ENCODE measurements around the gene RUNX2. TPM values are rescaled to one million over a fixed set of nuclear protein-coding genes. Genes with fewer than 3 reads are reported as not detected.

RUNX2 gene
- total RNA-seq, 2 experiments from 2014 or later = 0.27 to 0.44 TPM

- Histone ChIP-seq H3K4me1 (ENCODE audit: insufficient read depth, low read length, poor library complexity, severe bottlenecking) (no peaks in the 10 kb centered on the region), H3K9me3 (ENCODE audit: low read length) (no peaks in the 10 kb centered on the region), H3K9me2 (ENCODE audit: insufficient read depth, low read length) (no peaks in the 10 kb centered on the region), H3K79me2 (ENCODE audit: insufficient read depth, low read depth, low read length) (no peaks in the 10 kb centered on the region), H4K20me1 (ENCODE audit: insufficient read depth, low read length) (no peaks in the 10 kb centered on the region), H3K36me3 (ENCODE audit: insufficient read depth, low read length) (no peaks in the 10 kb centered on the region), H2AFZ (ENCODE audit: low read length) (no peak overlapping the region), H3K4me2 (ENCODE audit: low read length) (no peak overlapping the region), H3K4me3 (ENCODE audit: low read depth, low read length, poor library complexity, severe bottlenecking) (no peak overlapping the region), H3K27ac (ENCODE audit: low read depth, low read length, poor library complexity, severe bottlenecking) (no peak overlapping the region)
- DNase-seq (ENCODE audit: low spot score) = no peak
- BruUV-seq (replicated peaks) = no TSS peak
- TF ChIP-seq, protein P1, sequence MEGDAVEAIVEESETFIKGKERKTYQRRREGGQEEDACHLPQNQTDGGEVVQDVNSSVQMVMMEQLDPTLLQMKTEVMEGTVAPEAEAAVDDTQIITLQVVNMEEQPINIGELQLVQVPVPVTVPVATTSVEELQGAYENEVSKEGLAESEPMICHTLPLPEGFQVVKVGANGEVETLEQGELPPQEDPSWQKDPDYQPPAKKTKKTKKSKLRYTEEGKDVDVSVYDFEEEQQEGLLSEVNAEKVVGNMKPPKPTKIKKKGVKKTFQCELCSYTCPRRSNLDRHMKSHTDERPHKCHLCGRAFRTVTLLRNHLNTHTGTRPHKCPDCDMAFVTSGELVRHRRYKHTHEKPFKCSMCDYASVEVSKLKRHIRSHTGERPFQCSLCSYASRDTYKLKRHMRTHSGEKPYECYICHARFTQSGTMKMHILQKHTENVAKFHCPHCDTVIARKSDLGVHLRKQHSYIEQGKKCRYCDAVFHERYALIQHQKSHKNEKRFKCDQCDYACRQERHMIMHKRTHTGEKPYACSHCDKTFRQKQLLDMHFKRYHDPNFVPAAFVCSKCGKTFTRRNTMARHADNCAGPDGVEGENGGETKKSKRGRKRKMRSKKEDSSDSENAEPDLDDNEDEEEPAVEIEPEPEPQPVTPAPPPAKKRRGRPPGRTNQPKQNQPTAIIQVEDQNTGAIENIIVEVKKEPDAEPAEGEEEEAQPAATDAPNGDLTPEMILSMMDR (conservative IDR thresholded peaks at IDR 0.05; ENCODE audit: low read length) = no peak
- no peak for TF ChIP-seq EZH2phosphoT487 (IDR thresholded peaks at IDR 0.05; ENCODE audit: borderline replicate concordance, low read depth, low read length)
- CTCF ChIA-PET (ENCODE audit: unreplicated experiment) = no interaction called here
- intact Hi-C loops (cut with micrococcal nuclease; ENCODE audit: unreplicated experiment) = no loop called here
- POLR2A ChIA-PET = interaction anchor here (1.5 kb wide), 1 partner anchor 16 kb away, joined by 3 read pairs; no protein-coding TSS in a partner anchor
Observed at GRCh38 chr6:45351667-45352066, 23.5 kb downstream of the RUNX2 start.

GRCh38 chr6:45353654-45354053 is 25.5 kb downstream of the RUNX2 start:
- DNase-seq (ENCODE audit: low spot score) = no peak
- Histone ChIP-seq H3K36me3 (ENCODE audit: insufficient read depth, low read length) (no peaks in the 10 kb centered on the region), H3K4me1 (ENCODE audit: insufficient read depth, low read length, poor library complexity, severe bottlenecking) (no peaks in the 10 kb centered on the region), H4K20me1 (ENCODE audit: insufficient read depth, low read length) (no peaks in the 10 kb centered on the region), H2AFZ (ENCODE audit: low read length) (no peak overlapping the region), H3K79me2 (ENCODE audit: insufficient read depth, low read depth, low read length) (no peaks in the 10 kb centered on the region), H3K9me3 (ENCODE audit: low read length) (no peaks in the 10 kb centered on the region), H3K27ac (ENCODE audit: low read depth, low read length, poor library complexity, severe bottlenecking) (no peak overlapping the region), H3K4me3 (ENCODE audit: low read depth, low read length, poor library complexity, severe bottlenecking) (no peak overlapping the region), H3K4me2 (ENCODE audit: low read length) (no peak overlapping the region), H3K9me2 (ENCODE audit: insufficient read depth, low read length) (no peaks in the 10 kb centered on the region)
- intact Hi-C loops (cut with micrococcal nuclease; ENCODE audit: unreplicated experiment) = no loop called here
- BruUV-seq (replicated peaks) = no TSS peak
- no peak for TF ChIP-seq EZH2phosphoT487 (IDR thresholded peaks at IDR 0.05; ENCODE audit: borderline replicate concordance, low read depth, low read length)
- TF ChIP-seq, protein P1 (conservative IDR thresholded peaks at IDR 0.05; ENCODE audit: low read length) = no peak
- CTCF ChIA-PET (ENCODE audit: unreplicated experiment) = no interaction called here
- POLR2A ChIA-PET = interaction anchor here (0.7 kb wide), 1 partner anchor 1160 kb away, joined by 3 read pairs; no protein-coding TSS in a partner anchor

DNA sequence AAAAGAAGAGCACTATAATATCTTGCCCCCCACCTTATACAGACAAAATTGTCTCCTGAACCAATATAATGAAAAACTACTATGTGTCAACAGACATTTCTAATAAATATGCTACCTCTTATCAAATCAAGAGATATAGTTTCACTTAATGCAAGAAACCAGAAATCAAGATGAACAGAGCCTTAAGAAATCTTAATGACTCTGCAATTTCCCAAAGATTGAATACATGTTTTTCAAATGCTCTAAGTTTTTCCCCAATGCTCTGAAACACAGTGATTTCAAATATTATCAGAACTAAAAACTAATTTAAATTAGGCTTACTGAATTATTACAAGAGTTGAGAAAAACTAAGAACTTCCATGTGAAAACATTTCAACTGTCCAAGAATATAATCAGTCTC is 36.3 kb downstream of the RUNX2 start:
- Histone ChIP-seq H3K4me1 (ENCODE audit: insufficient read depth, low read length, poor library complexity, severe bottlenecking) (no peaks in the 10 kb centered on the region), H3K27ac (ENCODE audit: low read depth, low read length, poor library complexity, severe bottlenecking) (no peak overlapping the region), H3K79me2 (ENCODE audit: insufficient read depth, low read depth, low read length) (no peaks in the 10 kb centered on the region), H3K4me2 (ENCODE audit: low read length) (no peak overlapping the region), H4K20me1 (ENCODE audit: insufficient read depth, low read length) (no peaks in the 10 kb centered on the region), H3K36me3 (ENCODE audit: insufficient read depth, low read length) (no peaks in the 10 kb centered on the region), H2AFZ (ENCODE audit: low read length) (no peak overlapping the region), H3K4me3 (ENCODE audit: low read depth, low read length, poor library complexity, severe bottlenecking) (no peak overlapping the region), H3K9me2 (ENCODE audit: insufficient read depth, low read length) (no peaks in the 10 kb centered on the region), H3K9me3 (ENCODE audit: low read length) (no peaks in the 10 kb centered on the region)
- intact Hi-C loops (cut with micrococcal nuclease; ENCODE audit: unreplicated experiment) = no loop called here
- ChIA-PET CTCF (ENCODE audit: unreplicated experiment) (no interaction called here), POLR2A (interaction anchor here (0.7 kb wide), 1 partner anchor 890 kb away, joined by 4 read pairs; no protein-coding TSS in a partner anchor)
- TF ChIP-seq, protein P1 (conservative IDR thresholded peaks at IDR 0.05; ENCODE audit: low read length) = no peak
- TF ChIP-seq EZH2phosphoT487 (IDR thresholded peaks at IDR 0.05; ENCODE audit: borderline replicate concordance, low read depth, low read length) = no peak
- no TSS peak for BruUV-seq (replicated peaks)
- DNase-seq (ENCODE audit: low spot score) = no peak

Measured in OCI-LY7 (cell line).